Measurements from ENCODE around the gene CHRDL2.

Gene CHRDL2

DNA sequence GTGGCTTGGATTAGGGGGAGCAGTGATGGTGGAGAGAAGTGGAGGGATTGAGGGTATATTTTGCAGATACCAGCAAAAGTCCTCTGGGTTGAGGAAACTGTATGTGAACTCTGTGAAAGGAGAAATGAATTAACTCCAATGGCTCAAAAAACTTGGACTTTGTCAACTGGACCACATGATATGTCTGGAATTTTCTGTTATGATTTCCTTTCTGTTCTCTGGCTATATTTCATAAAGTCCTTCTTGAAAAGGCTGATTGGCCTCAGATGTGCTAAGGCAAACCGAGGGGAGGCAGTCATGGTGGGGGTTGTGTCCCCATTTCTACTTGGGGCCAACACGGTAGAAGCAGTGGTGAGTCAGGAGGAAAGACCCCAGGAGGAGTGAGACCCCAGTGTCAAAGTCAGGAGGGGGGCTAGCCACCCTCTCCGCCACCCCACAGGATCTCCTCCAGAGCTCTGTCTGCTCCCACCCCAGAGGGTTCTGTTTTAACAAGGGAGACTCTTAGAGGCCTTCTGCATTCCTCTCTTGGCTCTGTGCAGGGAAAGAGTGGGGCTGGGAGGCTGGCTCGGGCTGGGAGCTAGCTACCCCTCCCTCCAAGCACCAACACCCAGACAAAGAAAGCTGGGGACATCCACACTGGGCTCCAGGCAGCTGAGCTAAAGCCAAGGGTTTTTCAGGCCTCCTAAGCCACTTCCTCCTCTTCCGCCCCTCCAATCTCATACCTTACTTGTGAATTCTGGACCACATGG is 13.8 kb downstream of the CHRDL2 start:
- H3K4me1 ChIP-seq (ENCODE audit: insufficient read depth, poor library complexity, severe bottlenecking) = no peaks in the 10 kb centered on the region
- no peaks in the 10 kb centered on the region for H3K9me3 ChIP-seq (ENCODE audit: severe bottlenecking)
- no peak for ATAC-seq (ENCODE audit: low read depth)
- H3K27me3 ChIP-seq (ENCODE audit: insufficient read depth, poor library complexity, severe bottlenecking) = no peaks in the 10 kb centered on the region
- no peak for DNase-seq (ENCODE audit: low spot score)
- no peak overlapping the region for H3K27ac ChIP-seq (ENCODE audit: poor library complexity, severe bottlenecking)
- H3K4me3 ChIP-seq (ENCODE audit: severe bottlenecking) = no peak overlapping the region
- TF ChIP-seq, protein P1, sequence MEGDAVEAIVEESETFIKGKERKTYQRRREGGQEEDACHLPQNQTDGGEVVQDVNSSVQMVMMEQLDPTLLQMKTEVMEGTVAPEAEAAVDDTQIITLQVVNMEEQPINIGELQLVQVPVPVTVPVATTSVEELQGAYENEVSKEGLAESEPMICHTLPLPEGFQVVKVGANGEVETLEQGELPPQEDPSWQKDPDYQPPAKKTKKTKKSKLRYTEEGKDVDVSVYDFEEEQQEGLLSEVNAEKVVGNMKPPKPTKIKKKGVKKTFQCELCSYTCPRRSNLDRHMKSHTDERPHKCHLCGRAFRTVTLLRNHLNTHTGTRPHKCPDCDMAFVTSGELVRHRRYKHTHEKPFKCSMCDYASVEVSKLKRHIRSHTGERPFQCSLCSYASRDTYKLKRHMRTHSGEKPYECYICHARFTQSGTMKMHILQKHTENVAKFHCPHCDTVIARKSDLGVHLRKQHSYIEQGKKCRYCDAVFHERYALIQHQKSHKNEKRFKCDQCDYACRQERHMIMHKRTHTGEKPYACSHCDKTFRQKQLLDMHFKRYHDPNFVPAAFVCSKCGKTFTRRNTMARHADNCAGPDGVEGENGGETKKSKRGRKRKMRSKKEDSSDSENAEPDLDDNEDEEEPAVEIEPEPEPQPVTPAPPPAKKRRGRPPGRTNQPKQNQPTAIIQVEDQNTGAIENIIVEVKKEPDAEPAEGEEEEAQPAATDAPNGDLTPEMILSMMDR (IDR thresholded peaks at IDR 0.05; ENCODE audit: poor library complexity, severe bottlenecking) = no peak
- no peaks in the 10 kb centered on the region for H3K36me3 ChIP-seq (ENCODE audit: low read depth)

DNA sequence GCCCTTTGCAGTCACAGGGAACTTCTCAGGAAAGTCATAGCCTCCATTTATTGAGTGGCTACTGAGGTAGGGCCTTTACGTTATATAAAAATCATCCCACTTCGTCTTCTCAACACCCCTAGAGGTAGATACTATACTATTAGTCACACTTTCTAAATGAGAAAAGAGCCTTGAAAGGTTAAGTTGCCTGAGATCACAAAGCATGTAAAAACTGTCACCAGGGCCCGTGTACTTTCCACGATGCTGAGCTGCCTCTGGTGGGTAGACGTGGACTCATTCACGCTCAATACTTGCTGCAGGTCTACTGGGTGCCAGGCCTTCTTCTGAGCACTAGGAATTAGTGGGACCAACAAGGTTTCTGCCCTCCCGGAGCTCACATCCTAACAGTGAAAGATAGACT is 16.3 kb downstream of the CHRDL2 start:
- DNase-seq (ENCODE audit: low spot score) = no peak

DNA sequence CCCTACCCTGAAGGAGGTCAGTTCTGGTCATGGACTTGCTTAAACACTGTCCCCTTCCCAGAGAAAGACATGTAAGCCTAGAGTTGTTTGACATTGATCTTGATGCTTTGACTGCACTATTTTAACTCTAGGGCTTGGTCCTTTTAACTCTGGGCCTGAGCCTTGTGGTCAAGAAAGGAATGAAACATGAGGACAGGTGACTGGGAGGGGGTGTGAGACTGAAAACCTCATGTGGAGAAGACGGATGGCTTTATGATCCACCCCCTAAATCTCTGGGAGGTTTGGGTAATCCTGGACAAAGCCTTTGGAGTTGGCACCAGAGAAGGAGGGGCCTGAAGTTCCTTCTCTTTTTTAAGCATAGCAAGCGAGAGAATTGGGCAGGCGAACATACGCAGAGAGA is 17.5 kb downstream of the CHRDL2 start:
- Histone ChIP-seq H3K9me3 (ENCODE audit: severe bottlenecking) (no peaks in the 10 kb centered on the region), H3K4me3 (ENCODE audit: severe bottlenecking) (no peak overlapping the region), H3K36me3 (ENCODE audit: low read depth) (no peaks in the 10 kb centered on the region), H3K27me3 (ENCODE audit: insufficient read depth, poor library complexity, severe bottlenecking) (no peaks in the 10 kb centered on the region), H3K27ac (ENCODE audit: poor library complexity, severe bottlenecking) (no peak overlapping the region), H3K4me1 (ENCODE audit: insufficient read depth, poor library complexity, severe bottlenecking) (no peaks in the 10 kb centered on the region)
- ATAC-seq (ENCODE audit: low read depth) (no peak), DNase-seq (ENCODE audit: low spot score) (no peak)
- TF ChIP-seq, protein P1 (IDR thresholded peaks at IDR 0.05; ENCODE audit: poor library complexity, severe bottlenecking) = no peak

More for the DNA sequence above, 16.3 kb downstream of the CHRDL2 start:
- H3K27me3 ChIP-seq (ENCODE audit: insufficient read depth, poor library complexity, severe bottlenecking) = no peaks in the 10 kb centered on the region
- no peaks in the 10 kb centered on the region for H3K36me3 ChIP-seq (ENCODE audit: low read depth)
- no peaks in the 10 kb centered on the region for H3K9me3 ChIP-seq (ENCODE audit: severe bottlenecking)
- no peaks in the 10 kb centered on the region for H3K4me1 ChIP-seq (ENCODE audit: insufficient read depth, poor library complexity, severe bottlenecking)
- H3K4me3 ChIP-seq (ENCODE audit: severe bottlenecking) = no peak overlapping the region
- no peak for ATAC-seq (ENCODE audit: low read depth)
- TF ChIP-seq, protein P1 (IDR thresholded peaks at IDR 0.05; ENCODE audit: poor library complexity, severe bottlenecking) = no peak
- H3K27ac ChIP-seq (ENCODE audit: poor library complexity, severe bottlenecking) = no peak overlapping the region

DNA sequence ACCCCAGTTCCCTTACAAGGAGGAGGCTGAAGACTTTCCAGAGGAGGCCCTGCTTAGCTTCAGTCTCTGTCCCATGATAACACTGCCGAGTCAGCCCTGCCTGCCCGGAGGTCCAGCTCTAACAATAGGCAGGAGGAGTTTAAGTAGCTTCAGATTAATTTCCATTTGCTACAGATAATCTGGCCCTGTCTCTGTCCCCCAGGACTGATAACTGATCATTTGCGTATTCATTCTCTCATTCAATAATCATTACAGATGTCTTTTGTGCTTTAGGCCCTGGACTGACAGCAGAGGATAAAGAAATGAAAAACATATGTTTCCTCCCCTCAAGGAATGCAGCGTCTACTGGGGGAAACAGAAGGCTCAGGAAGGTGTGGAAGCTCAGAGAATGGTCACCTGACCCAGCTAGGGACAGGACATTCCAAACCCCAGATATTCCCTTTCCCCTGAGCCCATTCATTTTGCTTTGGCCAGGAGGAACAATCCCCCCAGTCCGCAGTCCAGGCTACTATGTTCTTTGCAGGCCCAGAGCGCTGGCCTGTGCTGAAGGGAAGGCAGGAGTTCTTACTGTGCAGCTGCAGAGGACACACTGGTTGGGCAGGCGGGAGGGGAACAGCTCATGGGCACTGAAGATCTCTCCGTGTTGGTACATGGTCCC is 20.8 kb downstream of the CHRDL2 start:
- Histone ChIP-seq H3K27ac (ENCODE audit: poor library complexity, severe bottlenecking) (no peak overlapping the region), H3K27me3 (ENCODE audit: insufficient read depth, poor library complexity, severe bottlenecking) (no peaks in the 10 kb centered on the region), H3K36me3 (ENCODE audit: low read depth) (no peaks in the 10 kb centered on the region), H3K9me3 (ENCODE audit: severe bottlenecking) (no peaks in the 10 kb centered on the region), H3K4me1 (ENCODE audit: insufficient read depth, poor library complexity, severe bottlenecking) (no peaks in the 10 kb centered on the region), H3K4me3 (ENCODE audit: severe bottlenecking) (no peak overlapping the region)
- DNase-seq (ENCODE audit: low spot score) (no peak), ATAC-seq (ENCODE audit: low read depth) (no peak)
- TF ChIP-seq, protein P1 (IDR thresholded peaks at IDR 0.05; ENCODE audit: poor library complexity, severe bottlenecking) = no peak

DNA sequence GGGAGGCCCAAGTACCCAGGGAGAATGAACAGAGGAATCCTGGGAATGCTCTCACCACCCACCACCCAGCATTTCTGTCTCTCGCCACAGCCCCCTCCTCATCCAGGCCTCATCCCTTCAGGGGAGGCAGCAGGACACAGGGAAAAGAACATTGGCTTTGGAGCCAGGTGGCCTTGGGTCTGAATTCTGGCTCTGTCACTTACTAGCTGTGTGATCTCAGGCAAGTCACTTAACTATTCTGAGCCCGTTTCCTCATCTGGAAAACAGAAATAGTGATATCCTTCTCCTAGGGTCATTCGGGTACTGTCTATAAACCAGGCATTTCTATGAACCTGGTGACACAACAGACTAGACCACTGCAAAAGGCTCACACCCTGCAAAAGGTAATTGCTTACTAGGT is 22.1 kb downstream of the CHRDL2 start:
- no peak overlapping the region for H3K27ac ChIP-seq (ENCODE audit: poor library complexity, severe bottlenecking)
- H3K4me3 ChIP-seq (ENCODE audit: severe bottlenecking) = no peak overlapping the region
- no peaks in the 10 kb centered on the region for H3K27me3 ChIP-seq (ENCODE audit: insufficient read depth, poor library complexity, severe bottlenecking)
- DNase-seq (ENCODE audit: low spot score) (no peak), ATAC-seq (ENCODE audit: low read depth) (no peak)
- TF ChIP-seq, protein P1 (IDR thresholded peaks at IDR 0.05; ENCODE audit: poor library complexity, severe bottlenecking) = no peak
- H3K36me3 ChIP-seq (ENCODE audit: low read depth) = no peaks in the 10 kb centered on the region
- H3K9me3 ChIP-seq (ENCODE audit: severe bottlenecking) = no peaks in the 10 kb centered on the region
- H3K4me1 ChIP-seq (ENCODE audit: insufficient read depth, poor library complexity, severe bottlenecking) = no peaks in the 10 kb centered on the region
